Measurements from ENCODE around the gene ZNHIT6.

DNA sequence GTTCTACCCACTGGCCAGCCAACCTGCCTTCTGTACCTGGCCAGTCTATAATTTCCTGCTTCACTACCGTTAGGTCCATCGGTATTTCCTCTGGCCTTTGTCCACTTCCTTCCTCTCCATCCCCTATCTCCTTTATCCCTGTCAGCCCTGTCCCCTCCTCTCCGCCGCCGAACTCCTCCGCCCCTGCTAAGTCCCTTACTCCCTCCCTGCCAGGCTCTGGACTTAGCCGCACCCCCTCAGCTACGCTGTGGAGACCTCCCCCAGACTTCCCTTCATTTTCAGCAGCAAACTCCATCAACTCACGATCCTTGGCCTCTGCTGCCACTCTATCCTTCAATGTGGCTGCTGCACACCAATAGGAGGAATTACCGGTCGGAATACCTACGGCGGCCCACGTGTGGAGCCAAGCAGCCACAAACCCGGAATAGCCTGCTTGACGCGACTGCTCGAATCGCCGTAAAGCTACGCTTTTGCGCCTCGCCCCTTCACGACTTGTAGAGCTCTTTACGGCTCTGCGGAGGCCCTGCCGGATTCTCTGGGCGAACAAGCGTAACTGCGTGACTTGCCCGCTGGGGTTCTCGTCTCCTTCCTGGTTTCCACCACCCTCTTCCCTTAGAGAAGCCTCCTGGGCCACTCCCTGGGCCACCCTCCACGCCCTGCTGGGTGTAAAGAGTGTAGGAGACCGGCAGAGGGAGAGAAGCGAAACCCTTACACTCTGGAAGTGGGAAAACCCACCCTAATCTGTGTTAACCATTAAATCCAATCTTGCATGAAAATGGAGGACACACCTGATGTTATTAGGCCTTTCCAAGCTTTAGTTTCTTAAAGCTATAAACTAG lies at the start of gene ZNHIT6:
- TF ChIP-seq KAT7 (CRISPR knock-in tag; IDR thresholded peaks at IDR 0.05; ENCODE audit: borderline replicate concordance) (no peak), ESRRA (CRISPR knock-in tag; IDR thresholded peaks at IDR 0.05; ENCODE audit: borderline replicate concordance) (no peak), IRF2 (CRISPR knock-in tag; IDR thresholded peaks at IDR 0.05; ENCODE audit: borderline replicate concordance, low read depth) (no peak), ETV6 (CRISPR knock-in tag; IDR thresholded peaks at IDR 0.05) (peak; percentile 37; the same call in 1 of the 2 replicates)
- TF ChIP-seq, protein P1, sequence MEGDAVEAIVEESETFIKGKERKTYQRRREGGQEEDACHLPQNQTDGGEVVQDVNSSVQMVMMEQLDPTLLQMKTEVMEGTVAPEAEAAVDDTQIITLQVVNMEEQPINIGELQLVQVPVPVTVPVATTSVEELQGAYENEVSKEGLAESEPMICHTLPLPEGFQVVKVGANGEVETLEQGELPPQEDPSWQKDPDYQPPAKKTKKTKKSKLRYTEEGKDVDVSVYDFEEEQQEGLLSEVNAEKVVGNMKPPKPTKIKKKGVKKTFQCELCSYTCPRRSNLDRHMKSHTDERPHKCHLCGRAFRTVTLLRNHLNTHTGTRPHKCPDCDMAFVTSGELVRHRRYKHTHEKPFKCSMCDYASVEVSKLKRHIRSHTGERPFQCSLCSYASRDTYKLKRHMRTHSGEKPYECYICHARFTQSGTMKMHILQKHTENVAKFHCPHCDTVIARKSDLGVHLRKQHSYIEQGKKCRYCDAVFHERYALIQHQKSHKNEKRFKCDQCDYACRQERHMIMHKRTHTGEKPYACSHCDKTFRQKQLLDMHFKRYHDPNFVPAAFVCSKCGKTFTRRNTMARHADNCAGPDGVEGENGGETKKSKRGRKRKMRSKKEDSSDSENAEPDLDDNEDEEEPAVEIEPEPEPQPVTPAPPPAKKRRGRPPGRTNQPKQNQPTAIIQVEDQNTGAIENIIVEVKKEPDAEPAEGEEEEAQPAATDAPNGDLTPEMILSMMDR (IDR thresholded peaks at IDR 0.05): no peak
- TF ChIP-seq, protein P2, sequence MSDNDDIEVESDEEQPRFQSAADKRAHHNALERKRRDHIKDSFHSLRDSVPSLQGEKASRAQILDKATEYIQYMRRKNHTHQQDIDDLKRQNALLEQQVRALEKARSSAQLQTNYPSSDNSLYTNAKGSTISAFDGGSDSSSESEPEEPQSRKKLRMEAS (CRISPR knock-in tag; IDR thresholded peaks at IDR 0.05): peak; percentile 91
- TF ChIP-seq, protein P3, sequence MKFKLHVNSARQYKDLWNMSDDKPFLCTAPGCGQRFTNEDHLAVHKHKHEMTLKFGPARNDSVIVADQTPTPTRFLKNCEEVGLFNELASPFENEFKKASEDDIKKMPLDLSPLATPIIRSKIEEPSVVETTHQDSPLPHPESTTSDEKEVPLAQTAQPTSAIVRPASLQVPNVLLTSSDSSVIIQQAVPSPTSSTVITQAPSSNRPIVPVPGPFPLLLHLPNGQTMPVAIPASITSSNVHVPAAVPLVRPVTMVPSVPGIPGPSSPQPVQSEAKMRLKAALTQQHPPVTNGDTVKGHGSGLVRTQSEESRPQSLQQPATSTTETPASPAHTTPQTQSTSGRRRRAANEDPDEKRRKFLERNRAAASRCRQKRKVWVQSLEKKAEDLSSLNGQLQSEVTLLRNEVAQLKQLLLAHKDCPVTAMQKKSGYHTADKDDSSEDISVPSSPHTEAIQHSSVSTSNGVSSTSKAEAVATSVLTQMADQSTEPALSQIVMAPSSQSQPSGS (CRISPR knock-in tag; IDR thresholded peaks at IDR 0.05; ENCODE audit: borderline replicate concordance, low read depth): no peak
- TF ChIP-seq, protein P4, sequence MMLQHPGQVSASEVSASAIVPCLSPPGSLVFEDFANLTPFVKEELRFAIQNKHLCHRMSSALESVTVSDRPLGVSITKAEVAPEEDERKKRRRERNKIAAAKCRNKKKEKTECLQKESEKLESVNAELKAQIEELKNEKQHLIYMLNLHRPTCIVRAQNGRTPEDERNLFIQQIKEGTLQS (CRISPR knock-in tag; conservative IDR thresholded peaks at IDR 0.05): no peak
- TF ChIP-seq, protein P5, sequence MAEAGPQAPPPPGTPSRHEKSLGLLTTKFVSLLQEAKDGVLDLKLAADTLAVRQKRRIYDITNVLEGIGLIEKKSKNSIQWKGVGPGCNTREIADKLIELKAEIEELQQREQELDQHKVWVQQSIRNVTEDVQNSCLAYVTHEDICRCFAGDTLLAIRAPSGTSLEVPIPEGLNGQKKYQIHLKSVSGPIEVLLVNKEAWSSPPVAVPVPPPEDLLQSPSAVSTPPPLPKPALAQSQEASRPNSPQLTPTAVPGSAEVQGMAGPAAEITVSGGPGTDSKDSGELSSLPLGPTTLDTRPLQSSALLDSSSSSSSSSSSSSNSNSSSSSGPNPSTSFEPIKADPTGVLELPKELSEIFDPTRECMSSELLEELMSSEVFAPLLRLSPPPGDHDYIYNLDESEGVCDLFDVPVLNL (CRISPR knock-in tag; IDR thresholded peaks at IDR 0.05; ENCODE audit: borderline replicate concordance, low read depth): no peak
- TF ChIP-seq, protein P6, sequence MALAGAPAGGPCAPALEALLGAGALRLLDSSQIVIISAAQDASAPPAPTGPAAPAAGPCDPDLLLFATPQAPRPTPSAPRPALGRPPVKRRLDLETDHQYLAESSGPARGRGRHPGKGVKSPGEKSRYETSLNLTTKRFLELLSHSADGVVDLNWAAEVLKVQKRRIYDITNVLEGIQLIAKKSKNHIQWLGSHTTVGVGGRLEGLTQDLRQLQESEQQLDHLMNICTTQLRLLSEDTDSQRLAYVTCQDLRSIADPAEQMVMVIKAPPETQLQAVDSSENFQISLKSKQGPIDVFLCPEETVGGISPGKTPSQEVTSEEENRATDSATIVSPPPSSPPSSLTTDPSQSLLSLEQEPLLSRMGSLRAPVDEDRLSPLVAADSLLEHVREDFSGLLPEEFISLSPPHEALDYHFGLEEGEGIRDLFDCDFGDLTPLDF (CRISPR knock-in tag; IDR thresholded peaks at IDR 0.05): no peak

Data from WTC11 (cell line).